Measurements from ENCODE around the gene SULF2. TPM values are rescaled to one million over a fixed set of nuclear protein-coding genes. Genes with fewer than 3 reads are reported as not detected.

The SULF2 gene
- total RNA-seq, 2 donors from 2014 or later = 9.1 to 34.3 TPM

GRCh38 chr20:47720636-47721427 is 64.4 kb downstream of the SULF2 start:
- no peak for TF ChIP-seq POLR2A (IDR thresholded peaks at IDR 0.05)
- TF ChIP-seq CTCF (IDR thresholded peaks at IDR 0.05) = no peak
- Histone ChIP-seq H3K27ac (no peak overlapping the region), H3K27me3 (no peaks in the 10 kb centered on the region), H3K4me1 (no peaks in the 10 kb centered on the region), H3K4me3 (no peak overlapping the region), H3K9me3 (no peaks in the 10 kb centered on the region), H3K36me3 (replicated peaks in 1 of 2; ENCODE audit: insufficient read depth in 1 of 2, low read depth in 2 of 2) (no peaks in the 10 kb centered on the region)
- 37 to 56% methylated on average over 7 of the region's 7 CpGs for WGBS, 2 donors
- DNase-seq (no peak), ATAC-seq (no peak)
- intact Hi-C loops (cut with DNase I) = no loop called here

- no peaks in the 10 kb centered on the region for H3K27me3 ChIP-seq
- H3K4me3 ChIP-seq = no peak overlapping the region
- intact Hi-C loops (cut with DNase I) = no loop called here
- ATAC-seq = no peak
- no peak for DNase-seq
- H3K4me1 ChIP-seq = no peaks in the 10 kb centered on the region
- 76 to 86% methylated on average over 2 of the region's 2 CpGs for WGBS, 2 donors
- H3K9me3 ChIP-seq = no peaks in the 10 kb centered on the region
- TF ChIP-seq POLR2A (IDR thresholded peaks at IDR 0.05) (no peak), CTCF (IDR thresholded peaks at IDR 0.05) (no peak)
- no peak overlapping the region for H3K27ac ChIP-seq
- H3K36me3 ChIP-seq (replicated peaks in 1 of 2; ENCODE audit: insufficient read depth in 1 of 2, low read depth in 2 of 2) = no peaks in the 10 kb centered on the region
These were observed 65.7 kb downstream of the SULF2 start for GRCh38 chr20:47719625-47720024.

GRCh38 chr20:47719211-47719610 is 66.1 kb downstream of the SULF2 start:
- intact Hi-C loops (cut with DNase I) = no loop called here
- ATAC-seq (no peak), DNase-seq (no peak)
- H3K4me1 ChIP-seq = no peaks in the 10 kb centered on the region
- no peak for TF ChIP-seq POLR2A (IDR thresholded peaks at IDR 0.05)
- no peak for TF ChIP-seq CTCF (IDR thresholded peaks at IDR 0.05)
- no peak overlapping the region for H3K27ac ChIP-seq
- no peak overlapping the region for H3K4me3 ChIP-seq
- no peaks in the 10 kb centered on the region for H3K9me3 ChIP-seq
- H3K36me3 ChIP-seq (replicated peaks in 1 of 2; ENCODE audit: insufficient read depth in 1 of 2, low read depth in 2 of 2) = no peaks in the 10 kb centered on the region
- 64 to 66% methylated on average over 4 of the region's 4 CpGs for WGBS, 2 donors
- no peaks in the 10 kb centered on the region for H3K27me3 ChIP-seq

GRCh38 chr20:47718398-47718797 is 66.9 kb downstream of the SULF2 start:
- ATAC-seq = no peak
- H3K4me1 ChIP-seq = no peaks in the 10 kb centered on the region
- H3K36me3 ChIP-seq (replicated peaks in 1 of 2; ENCODE audit: insufficient read depth in 1 of 2, low read depth in 2 of 2) = no peaks in the 10 kb centered on the region
- TF ChIP-seq CTCF (IDR thresholded peaks at IDR 0.05) (no peak), POLR2A (IDR thresholded peaks at IDR 0.05) (no peak)
- H3K27me3 ChIP-seq = no peaks in the 10 kb centered on the region
- H3K27ac ChIP-seq = no peak overlapping the region
- no peaks in the 10 kb centered on the region for H3K9me3 ChIP-seq
- WGBS, 2 donors = 67 to 76% methylated on average over 4 of the region's 4 CpGs
- no peak overlapping the region for H3K4me3 ChIP-seq
- DNase-seq = no peak
- intact Hi-C loops (cut with DNase I) = no loop called here

GRCh38 chr20:47717421-47717820 is 67.9 kb downstream of the SULF2 start:
- intact Hi-C loops (cut with DNase I) = no loop called here
- H3K4me3 ChIP-seq = no peak overlapping the region
- ATAC-seq = no peak
- H3K36me3 ChIP-seq (replicated peaks in 1 of 2; ENCODE audit: insufficient read depth in 1 of 2, low read depth in 2 of 2) = no peaks in the 10 kb centered on the region
- 45 to 56% methylated on average over 8 to 10 of the region's 10 CpGs for WGBS, 2 donors
- no peaks in the 10 kb centered on the region for H3K4me1 ChIP-seq
- TF ChIP-seq POLR2A (IDR thresholded peaks at IDR 0.05) (no peak), CTCF (IDR thresholded peaks at IDR 0.05) (no peak)
- no peak overlapping the region for H3K27ac ChIP-seq
- H3K9me3 ChIP-seq = no peaks in the 10 kb centered on the region
- H3K27me3 ChIP-seq = no peaks in the 10 kb centered on the region
- DNase-seq = no peak

Measured in body of pancreas (tissue), 4 donors.